Measurements from ENCODE around the gene GOPC.
"Not testable (repeated sequence)": the region's sequence is repeated elsewhere in the genome, so short reads cannot be mapped to it uniquely, and the experiment has no call there.

The GOPC gene

DNA sequence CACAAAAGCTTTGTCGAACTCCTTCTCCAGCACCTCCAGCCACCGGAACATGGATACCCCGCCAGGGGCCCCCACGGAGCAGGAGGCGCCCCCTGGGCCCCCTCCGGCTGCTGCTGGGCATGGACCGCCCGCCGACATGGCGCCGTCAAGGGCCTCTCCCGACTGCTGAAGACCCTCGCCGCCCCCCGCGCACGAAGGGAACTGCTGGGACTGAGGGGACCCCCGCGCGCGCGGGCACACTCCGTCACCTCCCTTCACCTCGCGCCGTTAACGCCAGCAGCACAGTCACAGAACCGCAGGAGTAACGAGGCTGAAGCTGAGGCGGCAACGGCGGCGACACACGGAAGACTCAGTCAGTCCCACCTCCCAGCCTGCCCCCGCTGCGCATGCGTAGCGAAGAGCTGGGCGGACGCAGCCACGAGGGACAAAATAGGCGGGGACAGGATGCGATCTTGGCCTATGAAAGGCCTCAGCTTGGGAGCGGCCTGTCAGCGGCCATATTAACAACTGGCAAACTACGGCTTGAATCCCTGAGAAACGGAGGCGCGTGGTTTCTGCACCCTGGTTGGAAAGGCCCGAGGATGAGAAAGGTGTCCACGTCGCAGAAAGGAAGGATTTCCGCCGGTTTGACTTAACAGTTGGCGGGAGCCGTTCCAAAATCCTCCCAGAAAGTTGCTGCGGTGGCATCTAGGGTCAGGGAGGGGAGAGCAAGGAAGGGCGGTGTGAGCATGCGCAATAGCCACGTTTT is at the start of gene GOPC:
Gene GOPC, minus strand, starts transcription at position 361 of the 748 bp plus-strand sequence. Its CDS starts 223 bp downstream, at position 138.
- TF ChIP-seq, protein P1, sequence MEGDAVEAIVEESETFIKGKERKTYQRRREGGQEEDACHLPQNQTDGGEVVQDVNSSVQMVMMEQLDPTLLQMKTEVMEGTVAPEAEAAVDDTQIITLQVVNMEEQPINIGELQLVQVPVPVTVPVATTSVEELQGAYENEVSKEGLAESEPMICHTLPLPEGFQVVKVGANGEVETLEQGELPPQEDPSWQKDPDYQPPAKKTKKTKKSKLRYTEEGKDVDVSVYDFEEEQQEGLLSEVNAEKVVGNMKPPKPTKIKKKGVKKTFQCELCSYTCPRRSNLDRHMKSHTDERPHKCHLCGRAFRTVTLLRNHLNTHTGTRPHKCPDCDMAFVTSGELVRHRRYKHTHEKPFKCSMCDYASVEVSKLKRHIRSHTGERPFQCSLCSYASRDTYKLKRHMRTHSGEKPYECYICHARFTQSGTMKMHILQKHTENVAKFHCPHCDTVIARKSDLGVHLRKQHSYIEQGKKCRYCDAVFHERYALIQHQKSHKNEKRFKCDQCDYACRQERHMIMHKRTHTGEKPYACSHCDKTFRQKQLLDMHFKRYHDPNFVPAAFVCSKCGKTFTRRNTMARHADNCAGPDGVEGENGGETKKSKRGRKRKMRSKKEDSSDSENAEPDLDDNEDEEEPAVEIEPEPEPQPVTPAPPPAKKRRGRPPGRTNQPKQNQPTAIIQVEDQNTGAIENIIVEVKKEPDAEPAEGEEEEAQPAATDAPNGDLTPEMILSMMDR (IDR thresholded peaks at IDR 0.05; ENCODE audit: insufficient read depth, low read depth, low read length, missing control alignments), result no peak
- peak; percentile 99 for DNase-seq (ENCODE audit: low read depth)
- peak within 1 kb of the TSS; percentile 95 for H3K4me3 ChIP-seq (ENCODE audit: low read length)

GRCh38 chr6:117651984-117652383 is 49.7 kb upstream of the GOPC start:
- not testable (repeated sequence) for DNase-seq (ENCODE audit: low read depth); H3K4me3 ChIP-seq (ENCODE audit: low read length)

DNA sequence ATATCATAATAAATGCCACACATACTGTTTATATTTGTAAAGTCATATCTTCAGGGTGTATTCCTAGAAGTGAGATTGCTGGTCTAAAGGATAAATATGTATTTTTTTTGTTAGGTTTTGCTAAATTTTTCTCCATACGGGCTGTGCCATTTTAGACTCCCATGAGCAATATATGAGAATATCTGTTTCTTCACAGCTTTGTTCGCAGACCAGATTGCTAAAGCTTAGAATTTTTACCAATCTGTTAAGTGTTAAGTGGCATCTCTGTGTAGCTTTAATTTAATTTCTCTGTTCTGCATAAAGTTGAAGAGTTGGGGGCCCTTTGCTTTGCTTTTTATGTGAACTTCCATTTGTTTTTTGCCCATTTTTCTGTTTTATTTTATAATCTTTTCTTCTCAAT is 40.7 kb upstream of the GOPC start:
- TF ChIP-seq, protein P1 (IDR thresholded peaks at IDR 0.05; ENCODE audit: insufficient read depth, low read depth, low read length, missing control alignments), result no peak
- no peak overlapping the region for H3K4me3 ChIP-seq (ENCODE audit: low read length)
- DNase-seq (ENCODE audit: low read depth), result no peak

DNA sequence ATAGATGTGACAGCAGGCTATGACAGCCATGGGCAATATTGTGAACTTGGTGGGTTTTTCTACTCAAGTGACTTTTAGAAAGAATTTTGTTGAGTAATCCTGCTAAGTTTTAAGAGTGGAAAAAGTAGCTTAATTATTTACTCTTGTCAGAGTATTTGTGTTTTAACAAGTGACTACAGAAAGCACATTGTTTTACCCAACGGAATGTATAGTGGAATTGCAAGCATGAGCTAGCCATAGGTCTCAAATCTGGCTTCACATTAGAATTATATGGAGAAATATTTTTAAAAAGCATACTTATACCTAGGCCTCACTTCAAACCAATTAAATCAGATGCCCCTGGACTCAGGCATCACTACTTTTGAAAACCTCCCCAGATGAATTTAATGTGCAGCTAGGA is 35.5 kb upstream of the GOPC start:
- TF ChIP-seq, protein P1 (IDR thresholded peaks at IDR 0.05; ENCODE audit: insufficient read depth, low read depth, low read length, missing control alignments), result no peak
- no peak overlapping the region for H3K4me3 ChIP-seq (ENCODE audit: low read length)
- no peak for DNase-seq (ENCODE audit: low read depth)

DNA sequence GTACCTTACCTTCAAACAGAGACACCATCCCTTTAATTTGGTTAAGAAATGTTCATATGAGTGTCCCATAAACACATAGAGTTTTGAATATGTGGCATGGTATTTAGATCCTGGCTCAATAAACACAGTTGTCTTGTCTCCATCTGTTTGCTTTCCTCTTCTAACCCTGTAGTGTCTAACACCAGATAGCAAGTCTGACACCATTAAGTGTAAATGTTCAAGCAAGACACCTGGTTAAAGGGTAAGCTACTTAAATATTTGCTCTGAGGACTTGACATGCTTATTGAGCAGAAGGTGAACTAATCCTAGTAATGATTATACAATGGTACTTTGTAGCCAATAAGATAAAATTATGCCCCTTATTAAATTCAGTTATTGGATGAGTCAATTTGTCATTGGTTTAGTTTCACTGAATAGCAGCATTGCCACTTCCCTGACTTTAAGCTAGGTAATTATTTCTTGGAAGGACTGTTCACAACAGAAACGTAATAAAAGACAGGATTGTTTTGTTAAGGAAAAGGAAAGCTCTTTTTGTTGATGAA is 26.9 kb upstream of the GOPC start:
- TF ChIP-seq, protein P1 (IDR thresholded peaks at IDR 0.05; ENCODE audit: insufficient read depth, low read depth, low read length, missing control alignments), result no peak
- DNase-seq (ENCODE audit: low read depth), result no peak

GRCh38 chr6:117627533-117627932 is 25.2 kb upstream of the GOPC start:
- no peak overlapping the region for H3K4me3 ChIP-seq (ENCODE audit: low read length)
- TF ChIP-seq, protein P1 (IDR thresholded peaks at IDR 0.05; ENCODE audit: insufficient read depth, low read depth, low read length, missing control alignments), result no peak
- no peak for DNase-seq (ENCODE audit: low read depth)

More for the DNA sequence above, 26.9 kb upstream of the GOPC start:
- H3K4me3 ChIP-seq (ENCODE audit: low read length), result no peak overlapping the region

DNA sequence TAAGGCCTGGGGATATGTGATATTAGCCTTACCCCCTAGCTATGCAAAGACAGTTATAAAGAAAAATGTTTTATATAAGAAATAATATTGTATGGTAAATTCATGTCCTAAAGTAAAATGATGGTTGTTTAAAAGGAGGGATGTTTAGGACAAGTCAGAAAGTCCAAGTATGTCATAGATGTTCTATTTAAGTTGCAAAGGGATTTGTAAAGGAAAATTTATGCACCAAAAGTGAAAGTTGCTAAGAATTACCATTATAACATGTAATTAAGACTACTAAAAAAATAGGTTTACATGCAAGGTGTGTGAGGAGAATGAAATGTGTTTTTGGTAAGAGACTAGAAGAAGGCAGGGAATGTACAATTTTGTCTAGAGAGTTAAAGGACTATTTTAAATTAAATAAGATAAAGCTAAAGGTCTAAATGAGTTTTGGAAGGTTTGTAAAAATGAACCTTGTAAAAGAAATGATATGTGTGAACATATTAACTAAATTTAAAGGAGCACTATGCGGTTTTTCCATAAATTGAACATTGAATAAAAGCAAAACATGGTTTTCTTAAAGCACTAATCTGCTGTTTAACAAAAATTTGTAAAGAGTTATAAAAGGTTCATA is 22.7 kb upstream of the GOPC start:
- H3K4me3 ChIP-seq (ENCODE audit: low read length), result no peak overlapping the region
- DNase-seq (ENCODE audit: low read depth), result no peak
- TF ChIP-seq, protein P1 (IDR thresholded peaks at IDR 0.05; ENCODE audit: insufficient read depth, low read depth, low read length, missing control alignments), result no peak
